Measurements from ENCODE around the gene TANGO6. TPM values are rescaled to one million over a fixed set of nuclear protein-coding genes. Genes with fewer than 3 reads are reported as not detected.

The TANGO6 gene
- total and polyA plus RNA-seq, 2 of the 8 experiments (the other 6 are each of a cell fraction or from before 2014, with no cell fraction given), result 5.0 to 19.5 TPM

GRCh38 chr16:68985855-68986254 lies 142.5 kb downstream of the TANGO6 start:
- DNase-seq (ENCODE audit: low read depth in 1 of 2, low spot score in 2 of 2), result no peak
- POLR2A ChIA-PET (ENCODE audit: partially characterized antibody), result interaction anchor here (1.0 to 1.6 kb wide), 2 partner anchors 14 to 123 kb away, joined by 3 to 6 read pairs; no protein-coding TSS in a partner anchor
- no peaks in the 10 kb centered on the region for H3K27me3 ChIP-seq (replicated peaks in 1 of 4; ENCODE audit: control insufficient read depth in 3 of 4, extremely low read depth in 1 of 4, insufficient read depth in 3 of 4, low read length in 3 of 4)
- TF ChIP-seq YY1 (IDR thresholded peaks at IDR 0.05; ENCODE audit: low read depth, low read length) (no peak), GTF2F1 (IDR thresholded peaks at IDR 0.05; ENCODE audit: borderline replicate concordance, low read depth, low read length) (no peak), SP1 (IDR thresholded peaks at IDR 0.05; ENCODE audit: low read depth, low read length) (no peak), HDAC6 (IDR thresholded peaks at IDR 0.05; ENCODE audit: low read depth, low read length) (no peak), RXRA (IDR thresholded peaks at IDR 0.05; ENCODE audit: insufficient read depth, low read depth, low read length) (no peak), CTCF (IDR thresholded peaks at IDR 0.05; ENCODE audit: control extremely low read depth in 1 of 3, insufficient read depth in 1 of 3, low read depth in 1 of 3, low read length in 3 of 3) (no peak), TBP (IDR thresholded peaks at IDR 0.05; ENCODE audit: low read depth, low read length) (no peak), ASH2L (IDR thresholded peaks at IDR 0.05; ENCODE audit: low read length) (no peak)

More at GRCh38 chr16:68985855-68986254, 142.5 kb downstream of the TANGO6 start:
- Histone ChIP-seq H3K4me3 (ENCODE audit: extremely low read depth in 1 of 4, insufficient read depth in 2 of 4, low read depth in 3 of 4, low read length in 4 of 4) (no peak overlapping the region), H3K4ac (replicated peaks; ENCODE audit: insufficient read length, low read depth, low read length) (no peak overlapping the region), H3K23me2 (ENCODE audit: low read depth, low read length) (no peaks in the 10 kb centered on the region), H3K9me3 (ENCODE audit: insufficient read depth in 2 of 2, low read depth in 1 of 2, low read length in 1 of 2) (no peaks in the 10 kb centered on the region), H3K4me1 (replicated peaks in 1 of 4; ENCODE audit: control insufficient read depth in 3 of 4, insufficient read depth in 4 of 4, low read length in 3 of 4) (peaks cover 0 to 9% (median 5%) of the 10 kb centered on the region in 4 experiments; a peak in 2 of 7 replicates), H2BK5ac (ENCODE audit: low read depth, low read length) (no peak overlapping the region), H3K18ac (ENCODE audit: extremely low read depth, low read length) (no peak overlapping the region), H2AFZ (ENCODE audit: low read length) (no peak overlapping the region), H3K9ac (replicated peaks in 1 of 4; ENCODE audit: extremely low read depth in 1 of 4, low read depth in 3 of 4, low read length in 3 of 4) (no peak overlapping the region), H2BK12ac (ENCODE audit: low read depth, low read length) (no peak overlapping the region), H4K91ac (replicated peaks; ENCODE audit: insufficient read length, low read length) (no peak overlapping the region), H2BK20ac (ENCODE audit: low read length) (no peak overlapping the region), H3K4me2 (ENCODE audit: insufficient read depth in 1 of 2, low read depth in 2 of 2, low read length in 2 of 2) (no peak overlapping the region), H3K56ac (replicated peaks; ENCODE audit: insufficient read length, low read depth, low read length) (no peak overlapping the region), H3K14ac (ENCODE audit: insufficient read length) (no peak overlapping the region), H2BK120ac (replicated peaks; ENCODE audit: low read depth, low read length) (no peak overlapping the region), H3K79me2 (ENCODE audit: control insufficient read depth in 1 of 2, insufficient read depth in 2 of 2, low read length in 2 of 2) (no peaks in the 10 kb centered on the region), H3K23ac (ENCODE audit: insufficient read length) (no peak overlapping the region), H4K20me1 (replicated peaks in 1 of 2; ENCODE audit: control insufficient read depth in 1 of 2, insufficient read depth in 2 of 2, low read length in 2 of 2) (no peaks in the 10 kb centered on the region), H2AK5ac (ENCODE audit: low read depth, low read length) (no peak overlapping the region; the same call in 1 of the 2 replicates), H4K8ac (ENCODE audit: extremely low read depth, insufficient read depth, low read length) (no peak overlapping the region), H2BK15ac (ENCODE audit: low read length) (peak overlapping the region; percentile 25; the same call in 1 of the 2 replicates), H3K79me1 (ENCODE audit: low read depth, low read length) (no peaks in the 10 kb centered on the region), H3K36me3 (ENCODE audit: control insufficient read depth in 2 of 4, insufficient read depth in 4 of 4, low read length in 3 of 4) (no peaks in the 10 kb centered on the region), H3K27ac (ENCODE audit: low read depth, low read length) (no peak overlapping the region), H4K5ac (ENCODE audit: insufficient read length, low read depth, low read length) (peak overlapping the region; percentile 21)
- no peak for FAIRE-seq
- CTCF ChIA-PET (ENCODE audit: partially characterized antibody), result interaction anchor here (0.6 to 2.7 kb wide), 9 partner anchors 9 to 130 kb away, joined by 3 to 8 read pairs (median 4); no protein-coding TSS in a partner anchor
- 54% methylated on average over 2 of the region's 2 CpGs; no CpG with 5 or more reads in 1 of the 2 experiments for whole genome bisulfite sequencing, 2 experiments (ENCODE audit: extremely low coverage in 1 of 2, insufficient coverage in 1 of 2, insufficient read length in 1 of 2, insufficient replicate concordance in 2 of 2, low coverage in 1 of 2, low lambda C conversion rate in 2 of 2, missing lambda C conversion rate in 1 of 2)
